Right renal cortex interstitium (tissue), 3 donors: ENCODE data around the gene INCENP. TPM values are rescaled to one million over a fixed set of nuclear protein-coding genes. Genes with fewer than 3 reads are reported as not detected.
A peak's percentile ranks its signal among the peaks of the same experiment; 100 is the strongest.
"Not testable (repeated sequence)": the region's sequence is repeated elsewhere in the genome, so short reads cannot be mapped to it uniquely, and the experiment has no call there.

Source experiments
- DNase-seq, 3 donors: peaks; one replicate each; pipeline ENCODE4 v3.0.0-alpha.2; 2013; ENCODE audit warnings: low read depth in 3 of 3, low spot score in 2 of 3
- polyA plus RNA-seq, 3 donors: library from polyadenylated mRNA; unstranded; fragments of 120-200 nt; gene quantifications; one replicate each; pipeline ENCODE4 v1.2.1, GENCODE V29; 2013; ENCODE audit not compliant: insufficient read length in 3 of 3

Gene INCENP
- polyA plus RNA-seq: 10 to 100 TPM; 29.3 to 36.8 (median 29.8) TPM

DNA sequence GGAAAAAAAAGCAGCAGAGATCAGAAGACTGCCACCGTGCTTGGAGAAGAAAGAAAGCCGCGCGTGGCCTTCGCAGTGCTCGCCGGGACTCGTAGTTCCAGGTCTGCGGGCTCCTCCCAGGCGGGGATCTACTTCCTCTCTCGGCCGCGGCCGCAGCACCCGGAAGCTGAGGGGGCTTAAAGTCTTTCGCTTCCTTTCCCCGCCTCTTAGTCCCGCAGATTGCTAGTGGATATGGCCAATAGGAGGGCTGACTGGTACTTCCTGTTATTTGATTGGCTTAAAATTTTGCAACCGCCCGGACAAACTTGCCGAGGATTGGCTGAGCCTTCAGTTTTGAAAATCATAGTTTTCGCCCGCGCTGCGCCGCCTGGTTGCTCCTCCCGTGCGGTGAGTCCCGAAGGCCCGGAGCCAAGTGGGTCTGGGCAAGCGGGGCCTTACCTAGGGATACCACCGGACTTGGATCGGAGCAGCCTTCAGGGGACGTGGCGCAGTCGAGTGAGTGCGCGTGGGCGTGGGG lies at the start of gene INCENP:
TSS of gene INCENP (plus strand) at position 343 of the 517 bp plus-strand sequence. CDS start 4,151 bp downstream, outside the sequence.
- DNase-seq: peak; percentile 94 to 99 (median 96)

DNA sequence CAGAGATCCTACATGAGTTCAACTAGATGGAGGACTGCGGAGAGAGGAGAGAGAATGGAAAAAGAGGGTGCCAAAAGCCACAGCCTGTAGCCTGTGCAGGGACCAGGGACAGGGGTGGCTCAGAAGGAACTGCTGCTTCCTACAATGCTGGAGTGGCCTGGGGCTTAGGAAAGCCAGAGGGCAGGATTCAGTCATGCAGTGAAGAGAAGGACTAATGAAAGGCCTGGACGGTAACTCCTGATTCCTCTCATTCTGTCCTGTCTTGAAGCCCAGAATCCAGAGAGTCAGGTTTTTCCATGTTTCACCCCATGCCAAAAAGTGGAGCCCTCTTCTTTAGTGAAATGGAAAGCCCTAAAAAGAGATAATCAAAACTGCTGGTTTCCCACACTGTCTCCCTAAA lies 48.4 kb upstream of the INCENP start:
- DNase-seq: no peak

DNA sequence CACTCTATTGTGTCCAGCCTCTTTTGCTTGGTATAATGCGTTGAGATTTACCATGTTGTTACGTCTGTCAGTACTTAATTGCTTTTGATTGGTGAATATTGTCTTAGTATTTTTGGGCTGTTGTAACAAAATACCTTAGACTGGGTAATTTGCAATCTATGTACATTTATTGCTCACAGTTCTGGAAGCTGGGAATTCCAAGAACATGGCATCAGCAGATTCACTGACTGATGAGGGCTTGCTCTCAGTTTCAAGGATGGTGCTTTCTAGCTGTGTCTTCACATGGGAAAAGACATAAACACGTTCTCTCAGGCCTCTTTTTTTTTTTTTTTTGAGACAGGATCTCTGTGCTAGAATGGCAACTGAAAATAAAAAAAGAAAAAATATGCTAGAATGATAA lies 46.7 kb upstream of the INCENP start:
- DNase-seq: no peak

DNA sequence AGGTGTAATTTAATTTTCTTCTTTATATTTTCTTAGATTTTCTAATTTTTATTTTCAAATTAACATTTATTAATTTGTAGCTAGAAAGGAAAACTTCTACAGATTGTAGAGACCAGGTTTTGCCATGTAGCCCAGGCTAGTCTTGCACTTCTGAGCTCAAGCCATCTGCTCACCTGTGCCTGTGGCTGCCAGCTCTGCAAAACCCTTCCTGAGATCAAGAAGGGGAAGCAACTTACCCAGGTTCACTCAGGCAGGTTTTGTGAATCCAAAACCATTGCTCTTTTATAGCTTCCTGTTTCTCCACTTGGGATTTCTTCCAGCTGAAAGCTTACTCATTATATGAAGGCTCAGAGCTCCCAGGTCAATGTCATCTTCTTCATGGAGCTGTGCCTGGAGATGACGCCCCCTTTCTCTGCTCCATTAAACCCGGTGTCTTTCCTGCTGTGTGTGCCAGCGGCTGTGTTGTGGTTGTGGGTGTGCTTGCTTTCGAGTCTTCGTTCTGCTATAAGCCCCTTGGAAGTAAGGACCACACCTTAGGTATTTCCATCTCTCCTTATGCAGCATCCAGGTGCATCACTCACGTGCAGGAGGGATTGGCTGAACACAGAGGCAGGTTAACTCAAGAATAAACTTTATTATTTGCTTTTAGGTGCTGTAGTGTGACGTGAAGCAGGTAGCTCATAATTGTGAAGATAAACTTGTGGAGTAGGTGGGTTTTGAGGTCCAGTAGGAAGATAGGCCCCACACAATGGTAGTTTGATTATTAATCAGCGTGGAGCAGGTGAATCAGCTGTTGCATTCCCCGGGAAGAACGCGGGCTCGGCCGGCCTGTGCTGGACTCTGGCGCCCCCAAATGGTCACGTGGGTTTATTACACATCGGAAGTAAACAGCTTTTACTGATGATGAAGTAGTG lies 42.2 kb upstream of the INCENP start:
- DNase-seq: peak in 1 of 3 donors; percentile 58

DNA sequence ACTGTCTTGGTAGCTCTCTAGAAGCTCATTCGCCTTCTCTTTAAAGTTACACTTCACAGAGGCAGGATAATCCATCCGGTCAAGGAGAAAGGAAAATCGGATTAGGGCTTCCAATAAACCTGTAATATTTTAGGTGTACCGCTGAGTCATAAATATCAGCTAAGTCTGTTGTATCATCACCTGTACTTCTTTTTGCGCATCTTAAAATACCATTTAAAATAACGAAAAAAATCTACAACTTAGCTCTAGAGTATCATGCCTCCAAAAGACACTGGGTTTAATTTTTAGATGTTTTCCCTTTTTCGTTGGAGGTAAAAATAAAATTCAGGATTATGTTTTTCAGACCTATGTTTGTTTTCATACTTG lies 41.5 kb upstream of the INCENP start:
- no peak for DNase-seq

DNA sequence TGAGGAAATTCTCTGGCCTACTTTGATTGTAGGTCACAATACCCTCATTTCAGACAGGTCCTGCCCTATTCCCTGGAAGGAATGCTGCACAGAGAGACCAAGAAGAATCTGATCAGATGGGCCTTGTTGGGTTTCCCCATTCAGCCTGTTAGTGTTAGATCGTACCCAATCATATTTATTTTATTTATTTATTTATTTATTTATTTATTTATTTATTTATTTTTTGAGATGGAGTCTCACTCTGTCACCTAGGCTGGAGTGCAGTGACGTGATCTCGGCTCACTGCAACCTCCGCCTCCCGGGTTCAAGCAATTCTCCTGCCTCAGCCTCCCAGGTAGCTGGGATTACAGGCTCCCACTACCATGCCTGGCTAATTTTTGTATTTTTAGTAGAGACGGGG lies 39.0 kb upstream of the INCENP start:
- not testable (repeated sequence) for DNase-seq

DNA sequence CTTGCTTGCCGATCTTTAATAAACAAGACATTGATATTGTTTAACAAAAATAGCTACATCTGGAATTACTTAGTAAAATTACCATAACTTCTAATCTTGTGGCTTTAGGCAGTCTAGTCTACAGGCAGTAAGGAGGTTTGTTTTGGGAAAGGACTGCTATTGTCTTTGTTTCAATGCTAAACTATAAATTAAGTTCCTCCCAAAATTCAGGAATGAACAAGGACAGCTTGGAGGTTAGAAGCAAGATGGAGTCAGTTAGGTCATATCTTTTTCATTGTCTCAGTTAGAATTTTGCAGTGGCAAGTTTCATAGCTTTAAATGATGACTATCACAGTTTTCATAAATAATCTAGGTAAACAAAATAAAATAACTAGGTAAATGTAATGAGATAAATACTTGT lies 36.1 kb upstream of the INCENP start:
- no peak for DNase-seq

DNA sequence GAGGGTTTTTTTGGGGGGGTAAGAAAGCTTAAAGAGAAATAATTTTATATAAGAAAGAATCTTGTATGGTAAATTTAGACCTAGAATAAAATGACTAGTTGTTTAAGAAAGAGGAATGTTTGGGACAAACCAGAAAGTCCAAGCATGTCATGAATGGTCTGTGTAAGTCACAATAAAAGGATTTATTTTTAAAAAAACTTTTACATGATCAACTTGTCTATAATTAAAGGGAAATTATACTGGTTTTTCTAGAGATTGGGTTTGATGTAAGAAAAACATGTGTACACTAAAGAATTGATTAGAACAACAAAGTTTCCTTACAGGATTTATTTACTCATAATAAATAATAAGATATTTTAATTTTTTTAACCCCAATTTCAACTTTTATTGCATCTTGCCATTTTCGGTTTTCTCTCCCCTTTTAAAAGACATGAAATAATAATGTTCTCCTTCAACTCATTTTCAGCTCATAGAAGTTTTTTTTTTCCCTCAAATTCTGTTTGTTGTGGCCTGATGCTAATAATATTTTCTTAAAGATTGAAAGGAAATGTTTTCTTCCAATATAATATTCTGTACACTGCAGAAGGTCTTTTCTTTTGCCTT lies 35.4 kb upstream of the INCENP start:
- no peak for DNase-seq

DNA sequence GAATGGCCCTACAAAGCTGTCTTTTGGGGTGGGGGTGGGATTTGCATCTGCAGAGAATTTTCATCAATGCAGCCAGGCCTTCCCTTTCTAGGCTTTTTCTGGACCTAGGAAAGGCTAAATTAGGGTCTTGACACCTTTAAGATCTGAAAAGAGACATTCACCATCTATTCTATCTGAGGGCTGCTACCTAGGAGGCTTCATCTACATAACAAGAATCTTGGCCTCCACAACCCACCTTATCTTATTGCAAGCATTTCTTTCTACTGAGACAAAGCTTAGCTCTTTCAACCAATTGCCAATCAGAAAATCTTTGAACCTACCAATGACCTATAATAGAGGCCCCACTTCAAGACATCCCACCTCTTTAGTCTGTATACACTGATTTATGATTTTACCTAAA lies 20.7 kb upstream of the INCENP start:
- no peak for DNase-seq

DNA sequence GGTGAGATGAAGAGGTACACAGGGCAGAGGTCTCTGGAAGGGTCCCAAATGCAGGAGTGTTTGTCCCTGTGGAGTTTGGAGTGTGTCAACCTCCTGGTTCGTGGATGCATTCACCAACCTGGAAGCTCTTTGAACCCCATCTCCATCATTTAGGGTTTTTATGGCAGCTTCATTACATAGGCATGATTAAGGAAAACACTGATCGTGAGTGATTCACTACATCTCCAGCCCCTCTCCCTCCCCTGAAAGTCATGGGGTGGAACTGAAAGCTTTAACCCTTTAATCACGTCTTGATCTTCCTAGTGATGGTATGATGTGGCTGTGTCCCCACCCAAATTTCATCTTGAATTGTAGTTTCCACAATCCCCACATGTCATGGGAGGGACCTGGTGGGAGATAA lies 19.8 kb upstream of the INCENP start:
- DNase-seq: no peak

DNA sequence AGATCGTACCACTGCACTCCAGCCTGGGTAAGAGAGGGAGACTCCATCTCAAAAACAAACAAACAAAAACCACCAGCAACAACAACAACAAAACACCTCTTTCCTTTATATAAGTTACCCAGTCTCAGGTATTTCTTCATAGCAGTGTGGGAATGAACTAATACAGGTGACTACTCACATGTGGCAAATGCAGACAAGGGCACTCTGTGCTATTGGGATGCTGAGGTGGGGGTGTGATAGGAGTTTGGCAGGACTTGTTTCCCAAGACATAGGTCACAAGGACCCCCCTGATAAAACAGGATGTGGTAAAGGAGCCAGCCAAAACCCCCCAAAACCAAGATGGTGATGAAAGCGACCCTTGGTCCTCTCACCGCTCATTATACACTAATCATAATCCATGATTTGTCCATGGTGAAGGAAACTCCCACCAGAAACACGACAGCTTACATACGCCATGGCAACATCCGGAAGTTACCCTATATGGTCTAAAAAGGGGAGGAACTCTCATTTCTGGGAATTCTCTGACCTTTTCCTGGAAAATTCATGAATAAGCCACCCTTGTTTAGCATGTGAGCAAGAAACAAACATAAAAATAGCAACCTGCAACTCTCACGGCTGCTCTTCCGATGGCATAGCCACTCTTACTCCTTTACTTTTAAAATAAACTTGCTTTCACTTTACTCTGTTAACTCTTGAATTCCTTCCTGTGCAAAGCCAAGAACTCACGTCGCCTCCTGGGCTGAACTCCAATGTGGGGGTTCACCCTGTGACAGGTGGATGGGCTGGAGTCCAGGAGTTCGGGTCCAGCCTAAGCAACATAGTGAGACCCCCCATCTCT lies 18.8 kb upstream of the INCENP start:
- no peak for DNase-seq

DNA sequence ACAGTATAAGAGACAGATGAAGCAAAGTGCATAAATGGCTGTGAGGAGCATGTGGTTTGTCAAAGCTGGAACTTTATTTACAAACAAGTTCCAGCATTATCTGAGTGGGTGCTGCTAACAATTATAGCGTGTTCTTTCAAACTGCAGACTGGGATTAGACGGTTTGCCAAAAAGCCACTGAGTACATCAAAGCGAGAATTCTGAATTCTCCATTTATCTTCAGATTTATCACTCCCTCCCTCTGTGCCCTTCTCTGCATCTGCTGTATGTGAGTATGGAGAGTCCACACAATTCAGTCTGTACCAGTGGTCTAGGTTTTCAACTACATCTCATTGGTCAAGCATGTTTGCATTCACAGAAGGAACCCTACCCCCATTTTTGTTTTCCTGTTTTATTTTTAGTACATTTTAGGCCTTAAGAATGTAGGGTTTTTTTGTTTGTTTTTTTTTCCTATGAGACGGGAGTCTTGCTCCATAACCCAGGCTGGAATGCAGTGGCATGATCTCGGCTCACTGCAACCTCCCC lies 18.1 kb upstream of the INCENP start:
- no peak for DNase-seq

DNA sequence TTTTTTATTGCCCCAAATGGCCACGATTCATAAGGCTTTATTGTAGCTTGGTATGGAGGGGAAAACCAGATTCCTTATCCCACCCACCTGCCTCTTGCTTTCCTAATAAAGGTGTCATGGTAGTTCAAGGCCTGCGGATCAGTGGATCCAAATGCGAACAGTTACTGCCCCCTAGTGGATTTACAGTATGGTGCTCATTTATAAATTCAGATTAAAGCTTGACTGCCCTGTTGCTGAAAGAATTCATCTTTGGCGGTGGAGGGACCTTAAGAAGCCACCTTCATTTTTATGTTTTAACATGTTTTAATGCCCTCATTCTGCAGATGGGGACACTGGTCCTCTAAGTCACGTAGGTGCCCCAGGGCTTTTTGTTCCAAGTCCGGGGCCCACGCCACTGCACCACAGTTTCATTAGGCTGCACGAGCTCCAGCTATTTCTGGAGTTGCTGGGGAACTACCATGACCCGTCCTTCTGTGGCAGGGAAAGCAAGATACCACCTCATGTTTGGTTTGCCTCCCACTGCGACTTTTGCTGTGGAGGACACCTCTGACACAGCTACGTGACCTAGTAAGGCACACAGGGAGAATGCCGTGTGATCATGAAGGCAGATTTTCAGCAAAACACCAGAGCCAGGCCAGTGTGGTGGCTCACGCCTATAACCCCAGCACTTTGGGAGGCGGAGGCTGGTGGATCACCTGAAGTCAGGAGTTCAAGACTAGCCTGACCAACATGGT lies 15.6 kb upstream of the INCENP start:
- DNase-seq: no peak

DNA sequence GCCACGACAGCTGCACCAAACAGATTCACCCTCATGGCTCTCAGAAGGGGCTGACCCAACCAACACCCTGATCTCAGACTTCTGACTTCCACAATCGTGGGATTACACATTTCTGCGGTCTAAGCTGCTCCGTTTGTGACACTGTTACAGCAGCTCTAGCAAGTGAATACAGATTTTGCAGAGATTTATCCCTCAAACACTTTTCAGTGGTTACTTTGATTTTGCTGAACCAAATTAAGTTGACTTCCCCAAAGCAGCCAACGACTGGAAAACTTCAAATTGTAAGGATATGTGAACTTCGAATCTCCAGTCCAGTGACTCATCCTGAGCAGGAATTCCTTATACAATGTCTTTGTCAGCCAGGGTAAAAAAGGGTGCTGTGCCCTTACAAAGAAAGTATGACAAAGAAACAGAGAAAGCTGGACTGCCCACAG lies 14.8 kb upstream of the INCENP start:
- DNase-seq: no peak

DNA sequence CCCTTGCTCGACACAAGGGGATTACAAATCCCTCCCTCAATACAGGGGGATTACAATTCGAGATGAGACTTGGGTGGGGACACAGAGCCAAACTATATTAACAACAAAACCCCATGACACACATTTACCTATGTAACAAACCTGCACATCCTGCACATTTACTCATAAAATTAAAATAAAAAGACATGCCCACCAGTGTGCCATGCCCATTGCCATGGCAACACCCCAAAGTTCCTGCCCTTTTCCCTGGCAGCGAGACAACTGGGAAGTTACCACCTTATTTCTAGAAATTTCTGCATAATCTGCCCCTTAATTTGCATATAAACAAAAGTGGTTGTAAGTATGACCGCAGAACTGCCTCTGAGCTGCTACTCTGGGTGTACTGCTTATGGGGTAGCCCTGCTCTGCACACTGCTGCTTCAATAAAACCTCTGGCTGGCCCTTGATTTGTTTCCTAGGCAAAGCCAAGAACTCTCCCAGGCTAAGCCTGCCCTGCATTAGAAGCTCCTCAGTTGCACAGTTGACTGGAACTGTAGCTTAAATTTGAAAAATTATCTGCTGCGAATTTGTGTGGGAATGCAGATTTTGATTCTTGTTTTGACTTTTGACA lies 8.6 kb upstream of the INCENP start:
- DNase-seq: no peak

DNA sequence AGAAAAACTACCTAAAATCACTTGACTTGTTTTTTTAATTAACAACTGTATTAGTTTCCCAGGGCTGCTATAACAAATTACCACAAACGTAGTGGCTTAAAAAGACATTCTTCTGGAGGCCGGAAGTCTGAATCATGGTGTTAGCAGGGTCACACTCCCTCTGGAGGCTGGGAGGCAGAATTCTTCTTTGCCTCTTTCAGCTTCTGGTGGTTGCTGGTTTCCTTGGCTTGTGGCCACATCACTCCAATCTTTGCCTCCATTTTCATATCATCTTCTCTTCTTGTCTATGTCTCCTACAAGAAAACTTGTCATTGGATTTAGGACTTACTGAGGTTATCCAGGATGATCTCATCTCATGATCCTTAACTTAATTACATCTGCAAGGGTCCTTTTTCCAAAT lies 7.4 kb upstream of the INCENP start:
- DNase-seq: no peak

DNA sequence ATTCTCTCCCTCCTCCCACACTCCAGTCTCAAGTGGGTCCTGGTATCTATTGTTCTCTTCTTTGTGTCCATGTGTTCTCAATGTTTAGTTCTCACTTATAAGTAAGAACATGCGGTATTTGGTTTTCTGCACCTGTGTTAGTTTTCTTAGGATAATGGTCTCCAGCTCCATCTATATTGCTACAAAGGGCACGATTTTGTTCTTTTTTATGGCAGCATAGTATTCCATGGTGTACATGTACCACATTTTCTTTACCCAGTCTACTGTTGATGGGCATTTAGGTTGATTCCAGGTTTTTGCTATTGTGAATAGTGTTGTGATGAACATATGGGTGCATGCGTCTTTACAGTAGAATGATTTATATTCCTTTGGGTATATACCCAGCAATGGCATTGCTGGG lies 4.2 kb upstream of the INCENP start:
- no peak for DNase-seq

DNA sequence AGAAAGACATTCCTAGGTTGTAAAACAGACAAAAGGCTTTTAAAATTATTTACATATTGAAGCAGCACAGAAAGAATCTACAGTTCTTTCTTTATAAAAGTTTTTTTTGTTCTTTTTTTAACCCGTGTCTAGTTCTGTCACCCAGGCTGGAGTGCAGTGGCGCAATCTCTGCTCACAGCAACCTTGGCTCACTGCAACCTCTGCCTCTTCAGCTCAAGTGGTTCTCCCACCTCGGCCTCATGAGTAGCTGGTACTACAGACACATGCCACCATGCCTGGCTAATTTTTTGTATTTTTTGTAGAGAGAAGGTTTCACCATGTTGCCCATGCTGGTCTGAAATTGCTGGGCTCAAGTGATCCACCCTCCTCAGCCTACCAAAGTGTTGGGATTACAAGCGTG lies 3.8 kb upstream of the INCENP start:
- no peak for DNase-seq

DNA sequence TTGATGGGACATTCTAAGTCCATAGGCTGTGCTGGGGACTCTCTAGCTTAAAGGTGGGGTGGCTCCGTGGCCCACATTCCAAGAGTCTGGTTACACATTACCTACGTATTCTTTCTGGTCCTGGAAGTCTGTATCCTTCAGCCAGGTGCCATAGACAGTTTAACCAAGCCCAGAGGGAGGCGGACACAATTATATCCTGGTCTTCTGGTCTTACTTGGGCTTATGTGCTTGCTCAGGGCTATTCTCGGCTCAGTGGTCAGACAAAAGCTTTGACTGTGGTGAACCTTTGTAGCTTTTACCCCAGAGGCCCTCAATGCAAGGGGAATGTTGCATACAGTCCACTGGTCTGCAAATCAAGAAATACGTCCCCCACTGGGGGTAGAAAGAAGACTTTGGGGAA lies 3.4 kb upstream of the INCENP start:
- no peak for DNase-seq

DNA sequence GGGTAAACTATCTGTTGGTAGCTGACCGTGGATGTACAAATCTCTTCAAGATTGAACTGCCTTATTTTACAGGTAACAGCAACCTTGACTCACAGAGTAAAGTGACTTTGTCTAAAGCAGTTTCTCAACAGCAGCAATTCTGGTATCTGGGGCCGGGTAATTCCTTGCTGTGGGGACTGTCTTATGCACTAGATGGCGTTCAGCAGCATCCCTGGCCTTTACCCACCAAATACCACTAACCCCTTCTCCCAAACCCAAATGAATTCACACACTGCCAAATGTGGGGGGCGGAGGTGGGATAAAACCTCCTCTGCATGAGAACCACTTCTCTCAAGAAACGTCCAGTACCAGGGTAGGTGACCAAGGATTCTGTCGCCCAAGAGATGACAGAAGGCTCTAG lies 1.7 kb upstream of the INCENP start:
- no peak for DNase-seq
